ENCODE data around the gene HEPACAM2. TPM values are rescaled to one million over a fixed set of nuclear protein-coding genes. Genes with fewer than 3 reads are reported as not detected.
A peak's percentile ranks its signal among the peaks of the same experiment; 100 is the strongest.

HEPACAM2 gene
- total and polyA plus RNA-seq, 2 of the 4 experiments (the other 2 are of a cell fraction) = under 0.01 to 0.05 TPM

DNA sequence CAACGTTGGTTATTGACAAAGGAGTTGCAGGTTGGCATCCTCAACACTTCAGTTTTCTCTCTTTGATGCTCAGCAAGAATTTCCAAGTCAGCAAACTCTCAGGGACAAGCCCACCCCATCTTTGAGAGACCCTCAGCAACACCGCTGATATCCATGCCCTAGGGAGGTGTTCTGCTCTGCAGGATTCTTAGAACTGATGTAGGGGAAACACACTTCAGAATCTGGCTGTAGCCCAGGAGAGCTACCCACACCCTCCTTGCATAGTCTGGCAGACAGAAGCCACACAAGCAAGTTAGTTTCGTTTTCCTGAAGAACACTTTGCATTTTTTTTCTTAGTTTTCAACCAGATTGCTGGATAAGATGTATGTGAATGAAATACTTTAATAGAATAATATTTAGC is 78.9 kb downstream of the HEPACAM2 start:
- Histone ChIP-seq H3K56ac (ENCODE audit: extremely low read depth, insufficient read depth, low read length) (no peak overlapping the region), H2AFZ (replicated peaks; ENCODE audit: low read length, poor library complexity) (peak overlapping the region; percentile 80), H2BK15ac (ENCODE audit: low read depth, low read length) (no peak overlapping the region; the same call in 2 of the 3 replicates), H3K4me2 (ENCODE audit: low read depth, low read length) (peak overlapping the region; percentile 99), H3K36me3 (ENCODE audit: control insufficient read depth, insufficient read depth, low read length) (peaks cover 1% of the 10 kb centered on the region; the same call in 1 of the 2 replicates), H3K14ac (replicated peaks; ENCODE audit: low read depth, low read length) (peak overlapping the region; percentile 70; the same call in 1 of the 2 replicates), H2BK20ac (ENCODE audit: low read depth, low read length) (no peak overlapping the region; the same call in 1 of the 2 replicates), H2AK5ac (ENCODE audit: low read depth, low read length) (no peak overlapping the region), H3K27me3 (ENCODE audit: control insufficient read depth, insufficient read depth, low read length) (no peaks in the 10 kb centered on the region), H4K5ac (ENCODE audit: low read depth, low read length) (peak overlapping the region; percentile 86), H3K4ac (ENCODE audit: low read depth, low read length) (no peak overlapping the region), H4K91ac (ENCODE audit: insufficient read depth, low read depth, low read length) (peak overlapping the region; percentile 44; the same call in 1 of the 2 replicates), H4K20me1 (ENCODE audit: insufficient read depth, low read length) (no peaks in the 10 kb centered on the region), H4K8ac (ENCODE audit: low read depth in 2 of 2, low read length in 2 of 2) (peak overlapping the region in 1 of 2 experiments; percentile 85; a peak in 2 of 4 replicates), H3K79me1 (ENCODE audit: low read depth in 1 of 2, low read length in 2 of 2) (0 out of 4 replicates have a peak, but pooled peaks cover 0 to 5% of the 10 kb centered on the region in 2 experiments), H3K4me1 (ENCODE audit: control insufficient read depth, insufficient read depth, low read length) (peaks cover 7% of the 10 kb centered on the region; the same call in 1 of the 2 replicates), H3K9ac (ENCODE audit: low read depth, low read length) (peak overlapping the region; percentile 26), H3K27ac (ENCODE audit: insufficient read depth, low read length) (peak overlapping the region; percentile 6; the same call in 1 of the 2 replicates), H3K18ac (ENCODE audit: low read depth, low read length) (no peak overlapping the region; the same call in 1 of the 2 replicates), H2BK120ac (ENCODE audit: low read depth, low read length) (peak overlapping the region; percentile 60), H3K9me1 (ENCODE audit: insufficient read depth, low read length) (no peaks in the 10 kb centered on the region), H3K9me3 (ENCODE audit: control insufficient read depth, insufficient read depth, low read length) (no peaks in the 10 kb centered on the region), H3K23ac (ENCODE audit: low read depth, low read length) (no peak overlapping the region), H3K4me3 (ENCODE audit: insufficient read depth, low read depth, low read length) (peak overlapping the region; percentile 46), H2AK9ac (replicated peaks; ENCODE audit: low read depth, low read length, poor library complexity) (no peak overlapping the region), H2BK5ac (ENCODE audit: low read depth, low read length, poor library complexity, severe bottlenecking) (no peak overlapping the region)
- in situ Hi-C loops (cut with MboI; ENCODE audit: low sequenced_read_pairs) = no loop called here
- BruUV-seq (replicated peaks) = no TSS peak
- ChIA-PET CTCF (no interaction called here), POLR2A (ENCODE audit: unreplicated experiment) (no interaction called here)
- dilution Hi-C loops (cut with HindIII; ENCODE audit: low sequenced_read_pairs, unreplicated experiment) = no loop called here
- peak; percentile 59 for DNase-seq
- TF ChIP-seq MAZ (IDR thresholded peaks at IDR 0.05; ENCODE audit: borderline replicate concordance, low read depth, low read length) (no peak), CTCF (conservative IDR thresholded peaks at IDR 0.05; ENCODE audit: low read depth, low read length) (no peak), ELK1 (IDR thresholded peaks at IDR 0.05; ENCODE audit: borderline replicate concordance, low read depth, low read length) (no peak), RCOR1 (IDR thresholded peaks at IDR 0.05; ENCODE audit: insufficient replicate concordance, low read length) (no peak), CEBPB (IDR thresholded peaks at IDR 0.05; ENCODE audit: low read depth, low read length) (no peak), USF2 (IDR thresholded peaks at IDR 0.05; ENCODE audit: low read depth, low read length) (no peak), BHLHE40 (IDR thresholded peaks at IDR 0.05; ENCODE audit: low read depth, low read length) (no peak), FOS (IDR thresholded peaks at IDR 0.05; ENCODE audit: low read depth, low read length) (no peak), RAD21 (IDR thresholded peaks at IDR 0.05; ENCODE audit: low read length) (no peak), CHD1 (IDR thresholded peaks at IDR 0.05; ENCODE audit: low read depth, low read length) (no peak), POLR2A (IDR thresholded peaks at IDR 0.05; ENCODE audit: low read depth, low read length) (no peak), MAFK (IDR thresholded peaks at IDR 0.05; ENCODE audit: low read depth, low read length) (no peak), RFX5 (IDR thresholded peaks at IDR 0.05; ENCODE audit: low read depth, low read length) (no peak)
- WGBS, 2 experiments (ENCODE audit: extremely low coverage in 2 of 2, insufficient read length in 1 of 2) = no CpG with 5 or more reads among the region's 3 CpGs
- ATAC-seq (ENCODE audit: low read depth) = peak; percentile 62
- intact Hi-C loops (cut with micrococcal nuclease) = loop anchor here (2.0 kb wide), 1 partner anchor 33 kb away; no protein-coding TSS in a partner anchor

All from IMR-90 (cell line).